Measurements from ENCODE around the gene GTF3C4.

- TF ChIP-seq EP300 (IDR thresholded peaks at IDR 0.05) (no peak), CTCF (IDR thresholded peaks at IDR 0.05) (no peak), POLR2A (IDR thresholded peaks at IDR 0.05) (no peak), POLR2AphosphoS5 (IDR thresholded peaks at IDR 0.05) (no peak)
Measured at GRCh38 chr9:132703336-132703735, 33.1 kb downstream of the GTF3C4 start.
